IPS-18a (cell line): Measurements from ENCODE around the gene CSNK1D.

Experiments
- H3K27ac ChIP-seq: one replicate; pipeline ENCODE4 v1.5.1; 2013; ENCODE audit warnings: low read length
- H3K27me3 ChIP-seq: one replicate; pipeline ENCODE4 v1.6.1; 2013; ENCODE audit warnings: mild to moderate bottlenecking, low read length; ENCODE audit not compliant: control insufficient read depth, insufficient read depth
- H3K36me3 ChIP-seq: one replicate; pipeline ENCODE4 v1.6.1; 2013; ENCODE audit warnings: low read depth, low read length; ENCODE audit not compliant: control insufficient read depth
- H3K4me1 ChIP-seq: one replicate; pipeline ENCODE4 v1.6.1; 2013; ENCODE audit warnings: low read depth, low read length; ENCODE audit not compliant: control insufficient read depth
- H3K4me3 ChIP-seq: one replicate; pipeline ENCODE4 v1.5.1; 2013; ENCODE audit warnings: low read length
- H3K9ac ChIP-seq: one replicate; pipeline ENCODE4 v1.6.1; 2013; ENCODE audit warnings: mild to moderate bottlenecking, low read length, moderate library complexity
- H3K9me3 ChIP-seq: one replicate; pipeline ENCODE4 v1.6.1; 2013; ENCODE audit warnings: low read depth, low read length; ENCODE audit not compliant: control insufficient read depth

CSNK1D gene

GRCh38 chr17:82287013-82287867, 13.7 kb upstream of the CSNK1D start:
- Histone ChIP-seq H3K36me3 (no peaks in the 10 kb centered on the region), H3K9me3 (no peaks in the 10 kb centered on the region), H3K9ac (no peak overlapping the region), H3K4me3 (no peak overlapping the region), H3K4me1 (no peaks in the 10 kb centered on the region), H3K27me3 (no peaks in the 10 kb centered on the region), H3K27ac (no peak overlapping the region)

GRCh38 chr17:82285141-82285540, 11.6 kb upstream of the CSNK1D start:
- no peak overlapping the region for H3K4me3 ChIP-seq
- no peak overlapping the region for H3K27ac ChIP-seq
- H3K9ac ChIP-seq, result no peak overlapping the region
- no peaks in the 10 kb centered on the region for H3K4me1 ChIP-seq
- no peaks in the 10 kb centered on the region for H3K27me3 ChIP-seq
- H3K36me3 ChIP-seq, result no peaks in the 10 kb centered on the region
- H3K9me3 ChIP-seq, result no peaks in the 10 kb centered on the region

GRCh38 chr17:82283208-82283749, 9.8 kb upstream of the CSNK1D start:
- Histone ChIP-seq H3K36me3 (no peaks in the 10 kb centered on the region), H3K9ac (no peak overlapping the region), H3K4me3 (no peak overlapping the region), H3K27me3 (no peaks in the 10 kb centered on the region), H3K4me1 (peaks cover 4% of the 10 kb centered on the region), H3K9me3 (no peaks in the 10 kb centered on the region), H3K27ac (no peak overlapping the region)

- peaks cover 4% of the 10 kb centered on the region for H3K4me1 ChIP-seq
Measured at GRCh38 chr17:82282239-82283207, 9.0 kb upstream of the CSNK1D start.

GRCh38 chr17:82281502-82282238, 8.2 kb upstream of the CSNK1D start:
- Histone ChIP-seq H3K27me3 (no peaks in the 10 kb centered on the region), H3K27ac (no peak overlapping the region), H3K4me1 (peaks cover 4% of the 10 kb centered on the region), H3K36me3 (no peaks in the 10 kb centered on the region), H3K4me3 (no peak overlapping the region), H3K9ac (no peak overlapping the region), H3K9me3 (no peaks in the 10 kb centered on the region)

More at GRCh38 chr17:82282239-82283207, 9.0 kb upstream of the CSNK1D start:
- H3K9me3 ChIP-seq, result no peaks in the 10 kb centered on the region
- H3K4me3 ChIP-seq, result no peak overlapping the region
- no peaks in the 10 kb centered on the region for H3K27me3 ChIP-seq
- no peaks in the 10 kb centered on the region for H3K36me3 ChIP-seq
- no peak overlapping the region for H3K27ac ChIP-seq
- H3K9ac ChIP-seq, result no peak overlapping the region

GRCh38 chr17:82281076-82281475, 7.6 kb upstream of the CSNK1D start:
- no peaks in the 10 kb centered on the region for H3K36me3 ChIP-seq
- H3K27ac ChIP-seq, result no peak overlapping the region

GRCh38 chr17:82280537-82280936, 7.0 kb upstream of the CSNK1D start:
- no peaks in the 10 kb centered on the region for H3K27me3 ChIP-seq
- no peak overlapping the region for H3K27ac ChIP-seq
- H3K9ac ChIP-seq, result no peak overlapping the region

More at GRCh38 chr17:82281076-82281475, 7.6 kb upstream of the CSNK1D start:
- no peak overlapping the region for H3K4me3 ChIP-seq
- H3K9me3 ChIP-seq, result no peaks in the 10 kb centered on the region
- peaks cover 4% of the 10 kb centered on the region for H3K4me1 ChIP-seq
- no peak overlapping the region for H3K9ac ChIP-seq
- no peaks in the 10 kb centered on the region for H3K27me3 ChIP-seq

GRCh38 chr17:82278786-82279391, 5.4 kb upstream of the CSNK1D start:
- no peaks in the 10 kb centered on the region for H3K36me3 ChIP-seq
- peaks cover 5% of the 10 kb centered on the region for H3K4me1 ChIP-seq
- no peak overlapping the region for H3K4me3 ChIP-seq
- H3K9ac ChIP-seq, result no peak overlapping the region
- H3K27me3 ChIP-seq, result peaks cover 6% of the 10 kb centered on the region
- H3K27ac ChIP-seq, result no peak overlapping the region
- no peaks in the 10 kb centered on the region for H3K9me3 ChIP-seq

More at GRCh38 chr17:82280537-82280936, 7.0 kb upstream of the CSNK1D start:
- Histone ChIP-seq H3K4me1 (peaks cover 4% of the 10 kb centered on the region), H3K4me3 (no peak overlapping the region), H3K9me3 (no peaks in the 10 kb centered on the region), H3K36me3 (no peaks in the 10 kb centered on the region)

- no peaks in the 10 kb centered on the region for H3K9me3 ChIP-seq
- peaks cover 6% of the 10 kb centered on the region for H3K27me3 ChIP-seq
- H3K27ac ChIP-seq, result no peak overlapping the region
- H3K4me1 ChIP-seq, result peaks cover 7% of the 10 kb centered on the region
- H3K9ac ChIP-seq, result no peak overlapping the region
- no peaks in the 10 kb centered on the region for H3K36me3 ChIP-seq
- H3K4me3 ChIP-seq, result no peak overlapping the region
Measured at GRCh38 chr17:82278308-82278707, 4.8 kb upstream of the CSNK1D start.

GRCh38 chr17:82277851-82278250, 4.4 kb upstream of the CSNK1D start:
- Histone ChIP-seq H3K9me3 (no peaks in the 10 kb centered on the region), H3K4me1 (peaks cover 7% of the 10 kb centered on the region), H3K4me3 (no peak overlapping the region), H3K27ac (no peak overlapping the region), H3K9ac (no peak overlapping the region), H3K27me3 (peaks cover 6% of the 10 kb centered on the region), H3K36me3 (no peaks in the 10 kb centered on the region)
